Measurements from ENCODE around the gene CTXN2. TPM values are rescaled to one million over a fixed set of nuclear protein-coding genes. Genes with fewer than 3 reads are reported as not detected.

Gene CTXN2
- total and polyA plus RNA-seq, 2 experiments from 2014 or later: 0.10 TPM; not detected in 1

DNA sequence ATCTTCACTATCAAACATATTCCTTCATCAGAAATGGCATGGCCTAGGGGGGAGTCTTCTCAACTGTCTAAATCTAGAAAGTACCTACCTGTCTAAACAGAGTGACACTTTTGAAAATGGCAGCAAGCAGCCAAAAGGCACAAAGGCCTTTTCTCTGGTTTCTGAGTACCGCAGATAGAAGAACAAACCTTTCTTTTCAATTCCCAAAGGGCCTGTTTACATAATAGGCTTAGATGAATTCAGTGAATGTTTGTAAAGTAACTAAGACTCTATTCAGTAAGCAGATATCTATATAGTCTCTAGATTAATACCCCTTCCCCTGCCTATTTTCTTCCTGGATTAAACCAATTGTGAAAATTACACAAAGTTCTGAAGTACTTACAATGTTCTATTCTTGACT lies 20.5 kb upstream of the CTXN2 start:
- Histone ChIP-seq H3K4me2 (0 out of 2 replicates have a peak overlapping the region, but pooled peaks have one; percentile 19), H3K79me2 (replicated peaks; ENCODE audit: insufficient read depth) (peaks cover 95% of the 10 kb centered on the region), H3K9me2 (ENCODE audit: insufficient read depth) (no peaks in the 10 kb centered on the region), H3K4me3 (no peak overlapping the region), H3K4me1 (ENCODE audit: insufficient read depth) (peaks cover 24% of the 10 kb centered on the region), H3K36me3 (ENCODE audit: insufficient read depth) (0 out of 2 replicates have a peak, but pooled peaks cover 4% of the 10 kb centered on the region), H3F3A (replicated peaks; ENCODE audit: low read depth) (no peaks in the 10 kb centered on the region), H4K20me1 (replicated peaks; ENCODE audit: insufficient read depth) (0 out of 2 replicates have a peak, but pooled peaks cover 14% of the 10 kb centered on the region), H3K27ac (ENCODE audit: low read depth) (no peak overlapping the region), H3K27me3 (ENCODE audit: insufficient read depth) (no peaks in the 10 kb centered on the region), H2AFZ (no peak overlapping the region)
- Mint-ChIP-seq H3K27me3 (ENCODE audit: insufficient read depth, low read depth, poor library complexity) (no peaks in the 10 kb centered on the region), H3K36me3 (ENCODE audit: low read depth) (peaks cover 23% of the 10 kb centered on the region; the same call in 2 of the 3 replicates), H3K4me1 (peaks cover 45% of the 10 kb centered on the region), H3K27ac (no peak overlapping the region), H3K4me3 (no peak overlapping the region), H3K9me3 (no peaks in the 10 kb centered on the region)
- TF ChIP-seq CREB1 (CRISPR knock-in tag; IDR thresholded peaks at IDR 0.05; ENCODE audit: low read depth) (no peak), JUNB (IDR thresholded peaks at IDR 0.05; ENCODE audit: unreplicated experiment) (no peak), EZH2 (IDR thresholded peaks at IDR 0.05; ENCODE audit: low read depth, unreplicated experiment) (no peak), ZNF331 (CRISPR knock-in tag; IDR thresholded peaks at IDR 0.05; ENCODE audit: low read depth) (no peak), STAT1 (IDR thresholded peaks at IDR 0.05; ENCODE audit: unreplicated experiment) (no peak), POLR2AphosphoS5 (IDR thresholded peaks at IDR 0.05; ENCODE audit: low read depth) (no peak), EZH2phosphoT487 (IDR thresholded peaks at IDR 0.05; ENCODE audit: unreplicated experiment) (no peak), ZNF114 (CRISPR knock-in tag; IDR thresholded peaks at IDR 0.05) (no peak), NANOG (IDR thresholded peaks at IDR 0.05; ENCODE audit: borderline replicate concordance) (no peak)
- TF ChIP-seq, protein P1, sequence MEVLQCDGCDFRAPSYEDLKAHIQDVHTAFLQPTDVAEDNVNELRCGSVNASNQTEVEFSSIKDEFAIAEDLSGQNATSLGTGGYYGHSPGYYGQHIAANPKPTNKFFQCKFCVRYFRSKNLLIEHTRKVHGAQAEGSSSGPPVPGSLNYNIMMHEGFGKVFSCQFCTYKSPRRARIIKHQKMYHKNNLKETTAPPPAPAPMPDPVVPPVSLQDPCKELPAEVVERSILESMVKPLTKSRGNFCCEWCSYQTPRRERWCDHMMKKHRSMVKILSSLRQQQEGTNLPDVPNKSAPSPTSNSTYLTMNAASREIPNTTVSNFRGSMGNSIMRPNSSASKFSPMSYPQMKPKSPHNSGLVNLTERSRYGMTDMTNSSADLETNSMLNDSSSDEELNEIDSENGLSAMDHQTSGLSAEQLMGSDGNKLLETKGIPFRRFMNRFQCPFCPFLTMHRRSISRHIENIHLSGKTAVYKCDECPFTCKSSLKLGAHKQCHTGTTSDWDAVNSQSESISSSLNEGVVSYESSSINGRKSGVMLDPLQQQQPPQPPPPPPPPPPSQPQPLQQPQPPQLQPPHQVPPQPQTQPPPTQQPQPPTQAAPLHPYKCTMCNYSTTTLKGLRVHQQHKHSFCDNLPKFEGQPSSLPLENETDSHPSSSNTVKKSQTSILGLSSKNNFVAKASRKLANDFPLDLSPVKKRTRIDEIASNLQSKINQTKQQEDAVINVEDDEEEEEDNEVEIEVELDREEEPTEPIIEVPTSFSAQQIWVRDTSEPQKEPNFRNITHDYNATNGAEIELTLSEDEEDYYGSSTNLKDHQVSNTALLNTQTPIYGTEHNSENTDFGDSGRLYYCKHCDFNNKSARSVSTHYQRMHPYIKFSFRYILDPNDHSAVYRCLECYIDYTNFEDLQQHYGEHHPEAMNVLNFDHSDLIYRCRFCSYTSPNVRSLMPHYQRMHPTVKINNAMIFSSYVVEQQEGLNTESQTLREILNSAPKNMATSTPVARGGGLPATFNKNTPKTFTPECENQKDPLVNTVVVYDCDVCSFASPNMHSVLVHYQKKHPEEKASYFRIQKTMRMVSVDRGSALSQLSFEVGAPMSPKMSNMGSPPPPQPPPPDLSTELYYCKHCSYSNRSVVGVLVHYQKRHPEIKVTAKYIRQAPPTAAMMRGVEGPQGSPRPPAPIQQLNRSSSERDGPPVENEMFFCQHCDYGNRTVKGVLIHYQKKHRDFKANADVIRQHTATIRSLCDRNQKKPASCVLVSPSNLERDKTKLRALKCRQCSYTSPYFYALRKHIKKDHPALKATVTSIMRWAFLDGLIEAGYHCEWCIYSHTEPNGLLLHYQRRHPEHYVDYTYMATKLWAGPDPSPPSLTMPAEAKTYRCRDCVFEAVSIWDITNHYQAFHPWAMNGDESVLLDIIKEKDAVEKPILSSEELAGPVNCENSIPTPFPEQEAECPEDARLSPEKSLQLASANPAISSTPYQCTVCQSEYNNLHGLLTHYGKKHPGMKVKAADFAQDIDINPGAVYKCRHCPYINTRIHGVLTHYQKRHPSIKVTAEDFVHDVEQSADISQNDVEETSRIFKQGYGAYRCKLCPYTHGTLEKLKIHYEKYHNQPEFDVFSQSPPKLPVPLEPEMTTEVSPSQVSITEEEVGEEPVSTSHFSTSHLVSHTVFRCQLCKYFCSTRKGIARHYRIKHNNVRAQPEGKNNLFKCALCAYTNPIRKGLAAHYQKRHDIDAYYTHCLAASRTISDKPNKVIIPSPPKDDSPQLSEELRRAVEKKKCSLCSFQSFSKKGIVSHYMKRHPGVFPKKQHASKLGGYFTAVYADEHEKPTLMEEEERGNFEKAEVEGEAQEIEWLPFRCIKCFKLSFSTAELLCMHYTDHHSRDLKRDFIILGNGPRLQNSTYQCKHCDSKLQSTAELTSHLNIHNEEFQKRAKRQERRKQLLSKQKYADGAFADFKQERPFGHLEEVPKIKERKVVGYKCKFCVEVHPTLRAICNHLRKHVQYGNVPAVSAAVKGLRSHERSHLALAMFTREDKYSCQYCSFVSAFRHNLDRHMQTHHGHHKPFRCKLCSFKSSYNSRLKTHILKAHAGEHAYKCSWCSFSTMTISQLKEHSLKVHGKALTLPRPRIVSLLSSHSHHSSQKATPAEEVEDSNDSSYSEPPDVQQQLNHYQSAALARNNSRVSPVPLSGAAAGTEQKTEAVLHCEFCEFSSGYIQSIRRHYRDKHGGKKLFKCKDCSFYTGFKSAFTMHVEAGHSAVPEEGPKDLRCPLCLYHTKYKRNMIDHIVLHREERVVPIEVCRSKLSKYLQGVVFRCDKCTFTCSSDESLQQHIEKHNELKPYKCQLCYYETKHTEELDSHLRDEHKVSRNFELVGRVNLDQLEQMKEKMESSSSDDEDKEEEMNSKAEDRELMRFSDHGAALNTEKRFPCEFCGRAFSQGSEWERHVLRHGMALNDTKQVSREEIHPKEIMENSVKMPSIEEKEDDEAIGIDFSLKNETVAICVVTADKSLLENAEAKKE (CRISPR knock-in tag; IDR thresholded peaks at IDR 0.05): no peak
- TF ChIP-seq, protein P2, sequence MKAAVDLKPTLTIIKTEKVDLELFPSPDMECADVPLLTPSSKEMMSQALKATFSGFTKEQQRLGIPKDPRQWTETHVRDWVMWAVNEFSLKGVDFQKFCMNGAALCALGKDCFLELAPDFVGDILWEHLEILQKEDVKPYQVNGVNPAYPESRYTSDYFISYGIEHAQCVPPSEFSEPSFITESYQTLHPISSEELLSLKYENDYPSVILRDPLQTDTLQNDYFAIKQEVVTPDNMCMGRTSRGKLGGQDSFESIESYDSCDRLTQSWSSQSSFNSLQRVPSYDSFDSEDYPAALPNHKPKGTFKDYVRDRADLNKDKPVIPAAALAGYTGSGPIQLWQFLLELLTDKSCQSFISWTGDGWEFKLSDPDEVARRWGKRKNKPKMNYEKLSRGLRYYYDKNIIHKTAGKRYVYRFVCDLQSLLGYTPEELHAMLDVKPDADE (IDR thresholded peaks at IDR 0.05): no peak
- TF ChIP-seq, protein P3, sequence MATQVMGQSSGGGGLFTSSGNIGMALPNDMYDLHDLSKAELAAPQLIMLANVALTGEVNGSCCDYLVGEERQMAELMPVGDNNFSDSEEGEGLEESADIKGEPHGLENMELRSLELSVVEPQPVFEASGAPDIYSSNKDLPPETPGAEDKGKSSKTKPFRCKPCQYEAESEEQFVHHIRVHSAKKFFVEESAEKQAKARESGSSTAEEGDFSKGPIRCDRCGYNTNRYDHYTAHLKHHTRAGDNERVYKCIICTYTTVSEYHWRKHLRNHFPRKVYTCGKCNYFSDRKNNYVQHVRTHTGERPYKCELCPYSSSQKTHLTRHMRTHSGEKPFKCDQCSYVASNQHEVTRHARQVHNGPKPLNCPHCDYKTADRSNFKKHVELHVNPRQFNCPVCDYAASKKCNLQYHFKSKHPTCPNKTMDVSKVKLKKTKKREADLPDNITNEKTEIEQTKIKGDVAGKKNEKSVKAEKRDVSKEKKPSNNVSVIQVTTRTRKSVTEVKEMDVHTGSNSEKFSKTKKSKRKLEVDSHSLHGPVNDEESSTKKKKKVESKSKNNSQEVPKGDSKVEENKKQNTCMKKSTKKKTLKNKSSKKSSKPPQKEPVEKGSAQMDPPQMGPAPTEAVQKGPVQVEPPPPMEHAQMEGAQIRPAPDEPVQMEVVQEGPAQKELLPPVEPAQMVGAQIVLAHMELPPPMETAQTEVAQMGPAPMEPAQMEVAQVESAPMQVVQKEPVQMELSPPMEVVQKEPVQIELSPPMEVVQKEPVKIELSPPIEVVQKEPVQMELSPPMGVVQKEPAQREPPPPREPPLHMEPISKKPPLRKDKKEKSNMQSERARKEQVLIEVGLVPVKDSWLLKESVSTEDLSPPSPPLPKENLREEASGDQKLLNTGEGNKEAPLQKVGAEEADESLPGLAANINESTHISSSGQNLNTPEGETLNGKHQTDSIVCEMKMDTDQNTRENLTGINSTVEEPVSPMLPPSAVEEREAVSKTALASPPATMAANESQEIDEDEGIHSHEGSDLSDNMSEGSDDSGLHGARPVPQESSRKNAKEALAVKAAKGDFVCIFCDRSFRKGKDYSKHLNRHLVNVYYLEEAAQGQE (IDR thresholded peaks at IDR 0.05; ENCODE audit: unreplicated experiment): no peak
- TF ChIP-seq, protein P4, sequence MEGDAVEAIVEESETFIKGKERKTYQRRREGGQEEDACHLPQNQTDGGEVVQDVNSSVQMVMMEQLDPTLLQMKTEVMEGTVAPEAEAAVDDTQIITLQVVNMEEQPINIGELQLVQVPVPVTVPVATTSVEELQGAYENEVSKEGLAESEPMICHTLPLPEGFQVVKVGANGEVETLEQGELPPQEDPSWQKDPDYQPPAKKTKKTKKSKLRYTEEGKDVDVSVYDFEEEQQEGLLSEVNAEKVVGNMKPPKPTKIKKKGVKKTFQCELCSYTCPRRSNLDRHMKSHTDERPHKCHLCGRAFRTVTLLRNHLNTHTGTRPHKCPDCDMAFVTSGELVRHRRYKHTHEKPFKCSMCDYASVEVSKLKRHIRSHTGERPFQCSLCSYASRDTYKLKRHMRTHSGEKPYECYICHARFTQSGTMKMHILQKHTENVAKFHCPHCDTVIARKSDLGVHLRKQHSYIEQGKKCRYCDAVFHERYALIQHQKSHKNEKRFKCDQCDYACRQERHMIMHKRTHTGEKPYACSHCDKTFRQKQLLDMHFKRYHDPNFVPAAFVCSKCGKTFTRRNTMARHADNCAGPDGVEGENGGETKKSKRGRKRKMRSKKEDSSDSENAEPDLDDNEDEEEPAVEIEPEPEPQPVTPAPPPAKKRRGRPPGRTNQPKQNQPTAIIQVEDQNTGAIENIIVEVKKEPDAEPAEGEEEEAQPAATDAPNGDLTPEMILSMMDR (conservative IDR thresholded peaks at IDR 0.05; ENCODE audit: low read depth in 2 of 2): no peak
- no peak; the same call in 2 of the 3 replicates for ATAC-seq
- no peak for DNase-seq (ENCODE audit: low spot score)

Measured in GM23338 (cell line).